GM19438 (cell line): ENCODE measurements around the gene ST8SIA4.
A peak's percentile ranks its signal among the peaks of the same experiment; 100 is the strongest.

Experiments used
- ATAC-seq: cut with Tn5 transposase; IDR thresholded peaks from one replicate; pipeline ENCODE4 v1.9.1; 2021; ENCODE audit warnings: low read depth; ENCODE audit not compliant: unreplicated experiment

The ST8SIA4 gene, protein sequence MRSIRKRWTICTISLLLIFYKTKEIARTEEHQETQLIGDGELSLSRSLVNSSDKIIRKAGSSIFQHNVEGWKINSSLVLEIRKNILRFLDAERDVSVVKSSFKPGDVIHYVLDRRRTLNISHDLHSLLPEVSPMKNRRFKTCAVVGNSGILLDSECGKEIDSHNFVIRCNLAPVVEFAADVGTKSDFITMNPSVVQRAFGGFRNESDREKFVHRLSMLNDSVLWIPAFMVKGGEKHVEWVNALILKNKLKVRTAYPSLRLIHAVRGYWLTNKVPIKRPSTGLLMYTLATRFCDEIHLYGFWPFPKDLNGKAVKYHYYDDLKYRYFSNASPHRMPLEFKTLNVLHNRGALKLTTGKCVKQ

DNA sequence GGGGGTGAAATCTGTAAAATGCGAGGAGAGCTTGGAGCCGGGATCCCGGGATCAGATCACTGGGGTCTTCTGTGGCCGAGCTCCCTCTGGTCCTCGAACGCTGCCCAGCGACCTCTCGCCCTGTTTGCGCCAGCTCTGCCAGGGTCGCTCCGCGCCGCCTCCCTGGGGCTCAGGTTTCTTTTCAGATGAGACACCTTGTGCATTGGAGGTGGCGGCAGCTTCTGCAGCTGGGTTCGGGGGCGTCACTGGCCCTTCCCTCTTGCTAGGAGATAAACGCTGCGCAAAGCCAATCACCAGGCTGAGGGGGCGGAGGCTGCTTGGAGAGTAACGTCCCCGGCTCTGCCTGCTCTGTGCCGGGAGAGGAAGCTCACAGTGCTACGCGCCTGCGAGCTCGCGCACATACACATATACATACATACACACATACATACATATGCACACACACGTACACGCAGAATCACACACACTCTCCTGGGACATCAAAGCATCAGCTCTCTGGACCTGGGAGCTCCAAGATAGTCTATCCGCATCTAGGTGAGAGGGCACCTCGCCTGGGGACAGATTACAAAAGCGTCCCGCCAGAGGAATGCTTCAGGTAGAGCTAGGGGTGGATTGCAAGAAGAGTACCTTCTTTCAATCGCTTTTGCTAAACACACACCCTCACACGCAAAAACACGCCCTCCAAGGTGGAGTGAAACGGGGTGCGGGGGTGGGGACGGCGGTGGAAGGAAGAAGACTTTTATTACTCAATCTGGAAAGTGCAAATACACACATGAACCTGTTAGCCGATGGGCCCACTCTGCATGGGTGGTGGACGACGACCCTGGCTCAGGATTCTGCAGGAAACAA lies at the start of gene ST8SIA4:
Gene ST8SIA4, minus strand, starts transcription at position 244 of the 849 bp plus-strand sequence. CDS start 327 bp downstream, outside the sequence.
- peak; percentile 61 for ATAC-seq

DNA sequence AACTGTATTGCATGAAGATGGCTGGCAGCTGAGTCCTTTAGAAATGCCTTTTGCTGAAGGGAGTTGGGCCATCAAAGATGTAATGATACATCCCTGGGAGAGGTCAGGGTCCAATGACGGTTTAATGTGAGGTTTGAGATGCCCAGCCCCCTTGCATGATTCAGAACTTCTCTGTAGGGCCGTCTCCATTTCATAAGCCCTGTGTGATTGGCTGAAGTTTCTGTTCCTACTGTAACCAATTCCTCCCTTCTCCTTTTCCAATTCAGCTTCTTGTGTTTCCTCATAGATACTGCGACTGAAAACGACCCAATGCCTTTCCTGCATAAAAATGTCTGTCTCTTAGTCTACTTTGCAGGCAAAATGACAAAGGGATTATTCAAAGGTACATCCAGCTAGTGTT lies 47.9 kb upstream of the ST8SIA4 start:
- ATAC-seq: no peak

DNA sequence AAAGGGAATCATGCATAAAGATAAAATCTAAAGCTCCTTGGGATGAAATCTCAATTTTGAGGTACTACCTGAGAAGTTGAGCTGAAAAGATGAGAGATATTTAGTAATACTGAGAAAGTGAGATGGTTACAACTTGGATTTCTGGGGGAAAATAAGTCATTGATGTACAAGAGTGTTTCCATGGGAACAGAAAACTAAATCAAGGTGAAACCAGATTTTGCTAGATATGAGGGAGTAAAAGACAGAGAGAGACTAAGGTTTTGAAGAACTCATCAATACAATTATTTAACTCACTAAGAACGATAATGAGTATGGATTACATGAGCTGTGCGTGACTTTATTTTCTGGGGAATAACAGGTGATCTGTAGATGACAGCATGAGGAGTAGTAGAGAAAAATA lies 10.2 kb upstream of the ST8SIA4 start:
- ATAC-seq: no peak

DNA sequence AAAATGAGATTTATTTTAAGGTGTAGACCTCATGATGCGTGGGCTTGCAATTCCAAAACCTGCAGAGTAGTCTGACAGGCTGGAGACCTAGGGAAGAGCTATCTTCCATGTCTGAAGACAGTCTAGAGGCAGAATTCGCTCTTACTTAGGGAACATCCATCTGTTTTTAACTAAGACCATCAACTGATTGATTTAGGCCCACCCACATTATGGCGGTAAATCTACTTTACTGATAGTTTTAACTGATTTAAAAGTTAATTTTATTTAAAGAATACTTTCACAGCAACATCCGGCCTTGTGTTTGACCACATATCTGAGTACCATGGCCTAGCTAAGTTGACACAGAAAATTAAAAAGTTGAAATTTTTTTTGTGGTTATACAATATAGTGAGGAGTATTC lies 6.0 kb upstream of the ST8SIA4 start:
- ATAC-seq: no peak

DNA sequence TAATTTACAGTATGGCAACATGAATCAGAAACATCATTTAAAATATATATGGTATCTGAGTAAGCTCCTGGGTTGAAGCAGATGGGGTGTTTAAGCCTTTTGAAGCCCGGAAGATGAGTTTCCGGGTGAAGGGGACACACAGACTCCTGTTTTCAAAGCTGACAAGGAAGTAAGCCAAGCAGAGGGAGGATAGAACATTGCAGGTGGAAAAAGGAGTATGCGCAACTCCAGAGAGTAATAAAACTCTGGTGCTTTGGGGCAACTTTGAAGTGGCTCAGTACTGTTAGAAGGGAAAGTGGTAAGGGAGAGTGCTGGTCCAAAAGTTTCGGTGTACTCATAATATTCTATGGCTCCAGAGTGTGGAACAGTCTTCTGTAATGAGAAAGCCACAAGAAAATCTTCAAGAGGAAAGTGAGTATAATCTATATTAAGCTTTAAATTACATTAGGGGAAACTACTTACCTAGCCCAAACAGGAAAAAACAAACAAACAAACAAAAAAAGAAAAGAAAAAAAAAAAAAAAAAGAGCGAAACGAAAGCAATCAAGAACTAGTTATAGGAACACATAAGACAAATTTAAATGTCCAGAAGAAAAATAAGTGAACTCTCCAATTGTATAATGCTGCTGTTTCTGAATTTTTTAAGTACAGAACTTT lies 2.3 kb upstream of the ST8SIA4 start:
- no peak for ATAC-seq

DNA sequence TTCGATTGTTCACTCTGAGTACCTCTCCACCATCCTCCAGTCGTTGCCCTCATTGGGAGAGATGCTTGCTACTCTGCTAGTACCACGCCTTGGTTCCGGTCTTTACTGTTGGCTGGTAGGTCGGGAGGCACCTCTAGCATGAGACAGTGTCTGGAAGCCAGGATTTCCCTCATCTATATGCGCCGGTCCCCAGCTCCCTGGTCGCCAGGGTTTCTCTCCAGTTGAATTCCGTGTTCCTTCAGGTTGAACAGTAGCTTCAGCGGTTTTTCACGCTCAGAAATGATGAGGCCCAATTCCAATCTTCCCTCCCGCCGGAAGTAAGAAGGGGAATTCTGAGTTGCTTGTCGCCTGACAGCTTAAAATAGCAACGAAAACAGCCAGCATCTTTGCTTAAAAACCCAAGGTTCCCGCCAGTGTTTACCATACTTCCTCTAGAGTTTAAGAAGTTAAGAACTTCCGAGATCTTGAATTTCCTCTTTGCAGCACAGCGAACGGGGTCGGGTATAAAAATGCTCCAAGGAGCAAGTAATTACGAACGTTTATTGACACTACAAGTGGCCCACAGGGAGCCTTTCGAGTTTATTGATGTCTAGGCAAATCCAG lies 1.3 kb upstream of the ST8SIA4 start:
- ATAC-seq: no peak

DNA sequence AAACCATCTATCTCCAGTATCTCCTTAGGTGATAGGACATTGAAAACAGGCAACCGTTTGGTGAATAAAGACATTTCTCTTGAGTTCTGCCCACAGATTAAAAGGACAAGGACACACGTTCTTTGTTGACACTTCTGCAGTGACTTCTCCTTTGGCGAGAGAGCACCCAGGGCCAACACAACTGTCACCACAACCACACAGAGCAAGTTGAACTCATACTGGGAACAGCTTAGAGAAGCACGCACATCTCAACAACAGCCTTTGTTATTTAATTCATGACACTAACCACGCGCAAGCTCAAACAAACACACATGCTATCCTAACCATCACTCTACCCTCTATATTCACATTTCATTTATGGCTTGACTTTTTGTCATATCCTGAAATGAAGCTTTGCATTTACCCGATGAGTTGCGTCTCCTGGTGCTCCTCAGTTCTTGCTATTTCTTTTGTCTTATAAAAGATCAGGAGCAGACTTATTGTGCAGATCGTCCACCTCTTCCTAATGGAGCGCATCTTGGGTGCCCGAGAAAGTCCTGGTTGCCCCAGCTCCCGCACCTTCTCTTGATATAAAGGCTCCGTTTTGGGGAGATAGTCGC lies 543 bp downstream of the ST8SIA4 start:
- no peak for ATAC-seq

DNA sequence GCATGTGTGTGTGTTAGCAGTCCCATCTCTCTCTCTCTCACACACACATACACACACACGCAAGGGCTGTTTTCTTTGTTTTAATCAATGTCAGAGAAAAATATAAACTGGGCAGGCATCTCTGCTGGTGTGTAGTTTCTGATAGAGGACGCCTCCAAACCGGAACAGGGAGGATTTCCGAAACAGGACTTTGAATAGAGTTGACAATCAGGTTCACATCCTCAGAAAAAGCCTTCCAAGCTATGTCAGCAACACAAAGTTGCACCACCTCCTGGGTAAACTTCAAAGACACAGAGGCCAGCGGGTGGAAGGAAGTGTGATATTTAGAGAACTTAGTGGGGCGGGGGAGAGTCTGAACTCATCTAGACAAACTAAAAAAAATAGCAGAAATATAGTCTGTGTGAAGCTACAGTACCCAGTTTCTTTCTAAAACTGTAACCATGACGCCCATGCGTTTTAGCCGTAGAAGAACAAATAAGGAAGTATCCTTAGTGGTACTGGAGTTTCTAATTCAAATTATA lies 1.2 kb downstream of the ST8SIA4 start:
- ATAC-seq: no peak

DNA sequence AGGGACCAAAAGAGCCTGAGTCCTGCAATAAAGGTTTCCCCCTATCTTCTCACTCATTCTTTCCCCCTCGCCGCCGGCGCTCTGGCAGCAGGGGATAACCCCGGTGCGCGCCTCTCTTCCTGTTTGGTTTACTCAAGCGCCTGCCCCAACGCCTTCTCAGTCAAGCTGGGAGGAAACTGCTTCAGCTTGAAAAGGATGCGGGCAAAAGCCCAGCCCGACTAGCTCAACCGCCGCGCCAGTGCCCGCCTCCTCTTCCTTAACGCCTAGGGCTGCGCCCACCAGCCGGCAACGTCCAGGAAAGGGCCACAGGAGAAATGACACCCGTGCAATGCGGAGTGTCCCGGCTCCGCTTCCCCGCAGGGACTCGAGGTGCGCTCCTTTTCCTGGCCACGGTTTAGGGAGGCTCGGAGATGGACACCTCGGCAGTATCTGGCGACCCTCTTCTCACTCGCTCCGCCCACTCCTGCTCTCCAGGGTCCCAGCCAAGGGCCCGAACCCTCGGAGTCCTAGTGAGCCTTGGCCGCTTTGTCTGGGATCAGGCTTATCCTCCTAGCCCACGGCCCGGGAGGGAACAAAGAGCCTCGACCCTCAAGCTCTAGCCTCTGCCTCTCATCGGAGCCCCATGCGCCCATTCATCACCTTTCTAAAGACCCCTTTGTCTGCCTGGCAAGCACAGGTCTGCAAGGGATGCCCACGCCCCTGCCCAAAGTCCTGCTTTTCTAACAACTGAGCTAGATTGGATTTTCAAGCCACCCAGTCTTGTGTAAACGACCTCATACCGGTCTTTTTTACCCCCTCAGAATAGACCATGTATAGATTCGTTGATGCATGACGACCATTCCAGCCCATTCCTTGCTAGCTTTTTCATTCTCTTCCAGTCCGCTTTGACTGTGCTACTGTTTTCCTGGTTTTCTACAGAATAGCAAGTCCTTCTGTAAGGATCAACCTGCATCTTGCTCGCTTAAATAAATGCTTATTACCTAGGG lies 2.0 kb downstream of the ST8SIA4 start:
- ATAC-seq: peak; percentile 30

DNA sequence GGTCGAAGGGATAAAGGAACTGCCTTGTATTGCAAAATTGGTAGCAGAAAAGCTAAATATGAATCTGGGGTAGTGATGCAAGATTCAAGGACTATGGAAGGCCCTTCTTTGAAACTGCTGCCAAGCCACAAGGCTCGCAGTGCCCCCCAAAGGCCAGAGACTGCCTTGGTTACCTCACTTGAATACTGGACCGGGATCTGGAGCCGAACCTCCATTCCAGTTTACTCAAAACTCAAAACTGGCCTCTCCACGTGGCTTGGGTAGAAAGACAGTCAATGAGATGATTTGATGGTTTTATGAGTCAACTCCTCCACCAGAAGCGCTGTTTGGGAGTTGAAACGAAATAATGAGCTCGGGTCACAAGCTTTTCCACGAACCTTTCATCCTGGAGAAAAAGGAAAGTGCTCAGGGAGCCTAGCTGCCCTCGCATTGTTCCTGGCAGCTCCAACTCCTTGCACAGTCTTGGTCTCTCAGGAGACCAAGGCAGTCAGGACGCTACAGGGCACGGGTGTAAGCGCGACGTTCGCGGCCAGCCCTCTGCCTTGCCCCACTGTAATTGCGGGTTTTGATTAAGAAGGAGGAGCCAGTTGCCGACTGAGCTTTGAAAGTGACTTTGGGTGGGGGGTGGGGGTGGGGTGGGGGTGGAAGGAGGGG lies 2.8 kb downstream of the ST8SIA4 start:
- peak; percentile 5 for ATAC-seq

DNA sequence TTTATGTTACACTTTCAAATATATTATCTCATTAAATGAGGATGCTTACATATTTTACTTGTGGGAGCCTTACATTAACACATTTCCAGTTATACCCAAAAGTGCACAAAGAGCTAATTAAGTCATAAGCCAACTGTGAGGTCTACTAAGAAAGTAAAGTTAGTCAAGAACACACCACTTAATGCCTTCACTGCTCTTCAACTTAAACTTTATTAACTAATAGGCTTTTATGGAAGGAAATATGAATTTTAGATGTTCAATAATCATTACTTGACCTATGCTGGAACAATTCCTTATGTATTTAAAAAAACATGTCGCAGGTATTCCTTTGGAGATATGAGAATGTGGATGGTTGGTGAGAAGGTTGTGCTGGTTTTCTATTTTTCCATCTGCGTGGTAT lies 3.4 kb downstream of the ST8SIA4 start:
- no peak for ATAC-seq

DNA sequence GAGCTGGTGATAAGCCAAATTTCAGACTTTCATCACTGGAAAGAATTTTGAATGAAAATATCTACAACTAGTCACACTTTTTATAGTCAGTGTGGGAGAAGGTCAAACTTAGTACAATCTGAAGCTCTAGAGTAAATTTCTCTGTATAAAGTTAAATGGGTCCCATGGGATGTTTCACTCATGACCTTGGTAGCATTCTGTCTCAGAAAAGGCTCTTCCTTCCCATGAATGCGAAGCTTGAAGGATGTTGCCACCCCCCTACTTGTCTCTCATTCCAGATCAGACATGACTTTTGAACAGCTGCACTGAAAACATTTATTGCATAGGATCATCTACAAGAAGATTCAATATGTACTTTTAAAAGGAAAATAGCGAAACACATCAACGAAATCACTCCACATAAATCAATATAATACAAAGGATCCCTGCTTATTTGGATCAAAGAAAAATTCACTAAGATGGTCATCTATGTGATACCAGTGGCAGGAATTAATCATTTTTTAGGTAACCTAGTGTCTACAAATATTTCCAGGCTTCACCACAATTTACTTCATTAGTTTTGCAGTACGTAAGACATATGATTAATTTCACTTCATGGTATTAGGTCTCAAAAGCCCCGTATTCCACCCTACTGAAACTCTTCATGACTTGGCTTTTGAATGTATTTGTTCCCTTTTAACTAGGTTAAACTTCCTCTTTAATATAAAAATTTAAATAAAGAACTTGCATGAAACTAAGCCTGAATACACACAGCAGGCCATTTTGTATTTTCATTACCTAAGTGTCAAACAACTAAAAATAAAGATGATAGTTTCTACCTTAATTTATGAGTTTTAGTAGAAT lies 4.4 kb downstream of the ST8SIA4 start:
- no peak for ATAC-seq

DNA sequence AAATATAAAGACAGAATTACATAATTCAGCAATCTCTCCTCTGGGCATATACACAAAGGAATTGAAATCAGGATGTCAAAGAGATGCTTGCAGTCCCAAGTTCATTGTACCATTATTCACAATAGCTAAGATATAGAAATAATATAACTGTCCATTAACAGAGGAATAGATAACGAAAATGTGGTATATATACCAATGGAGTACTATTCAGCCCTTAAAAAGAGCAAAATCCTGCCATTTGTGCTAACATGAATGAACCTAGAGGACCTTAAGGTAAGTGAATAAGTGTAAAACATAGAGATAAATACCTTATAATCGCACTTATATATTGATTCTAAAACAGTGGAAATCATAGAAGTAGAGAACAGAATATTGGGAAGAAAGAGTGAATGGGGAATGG lies 7.0 kb downstream of the ST8SIA4 start:
- no peak for ATAC-seq

DNA sequence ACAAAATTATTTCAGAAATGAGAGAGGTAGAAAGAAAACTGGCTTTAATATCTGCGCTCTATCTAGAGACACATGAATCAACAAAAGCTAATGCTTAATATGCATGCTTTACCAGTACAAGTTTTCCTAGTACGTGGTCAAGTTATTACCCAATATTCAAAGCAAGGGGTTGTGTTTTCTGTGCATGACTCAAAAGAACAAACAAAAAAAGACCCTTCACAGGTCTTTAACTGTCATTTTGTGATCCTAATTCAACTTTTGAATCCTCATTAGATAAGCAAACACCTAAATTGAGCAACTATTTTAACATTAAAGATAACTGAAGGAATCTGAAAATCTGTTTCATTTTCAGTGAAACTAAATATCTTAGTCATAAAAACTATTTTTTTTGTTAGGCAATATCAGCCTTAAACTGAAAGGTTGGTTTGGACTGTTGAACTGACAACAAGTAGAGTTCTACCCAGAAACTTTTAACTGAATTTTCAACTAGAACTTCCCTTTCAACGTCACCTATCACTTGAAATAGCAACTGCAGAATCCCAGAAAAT lies 12.5 kb downstream of the ST8SIA4 start:
- peak; percentile 57 for ATAC-seq

DNA sequence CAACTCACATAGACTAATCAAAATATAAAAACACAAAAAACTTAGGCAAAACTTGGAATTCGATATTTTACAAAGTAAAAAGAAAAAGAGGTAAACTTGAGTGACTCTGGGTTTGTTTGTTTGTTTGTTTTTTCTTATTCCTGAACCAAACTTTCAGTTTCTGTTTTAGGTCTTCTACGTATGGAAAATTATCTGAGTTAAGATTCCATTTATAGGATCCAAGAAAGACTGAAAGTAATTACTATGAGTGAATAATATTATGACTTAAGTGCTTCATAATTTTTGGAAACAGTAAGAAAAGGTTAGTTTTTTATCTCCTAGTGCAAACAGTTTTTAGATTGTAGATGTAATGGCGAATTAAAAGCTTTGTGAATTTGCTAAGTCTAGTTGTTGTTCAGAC lies 13.2 kb downstream of the ST8SIA4 start:
- ATAC-seq: no peak

DNA sequence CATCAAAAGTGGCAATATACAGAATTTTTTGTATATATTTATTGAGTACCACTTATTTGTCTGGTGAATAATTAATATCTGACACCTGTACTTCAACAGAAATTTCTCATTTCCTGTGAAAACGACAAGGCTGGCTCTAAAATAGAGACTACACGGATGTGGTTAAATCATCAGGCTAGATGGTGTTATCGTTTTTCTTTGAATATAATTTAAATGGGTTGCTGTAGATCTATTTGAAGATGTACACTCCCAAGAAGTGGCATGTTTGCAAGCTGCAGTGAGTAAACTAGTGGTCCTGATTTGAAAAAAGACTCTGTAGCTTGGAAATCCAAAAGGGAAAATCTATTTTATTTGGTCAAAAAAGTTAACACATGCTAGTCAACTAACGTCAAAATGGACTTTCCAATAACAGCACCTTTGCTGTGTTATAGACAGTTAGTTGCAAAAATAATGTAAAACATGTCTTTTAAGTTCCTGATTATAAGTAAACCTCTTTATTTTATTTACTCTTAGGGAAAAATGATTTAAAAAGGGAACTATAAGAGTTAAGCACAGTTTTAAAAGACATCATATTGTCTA lies 13.8 kb downstream of the ST8SIA4 start:
- ATAC-seq: peak; percentile 68

DNA sequence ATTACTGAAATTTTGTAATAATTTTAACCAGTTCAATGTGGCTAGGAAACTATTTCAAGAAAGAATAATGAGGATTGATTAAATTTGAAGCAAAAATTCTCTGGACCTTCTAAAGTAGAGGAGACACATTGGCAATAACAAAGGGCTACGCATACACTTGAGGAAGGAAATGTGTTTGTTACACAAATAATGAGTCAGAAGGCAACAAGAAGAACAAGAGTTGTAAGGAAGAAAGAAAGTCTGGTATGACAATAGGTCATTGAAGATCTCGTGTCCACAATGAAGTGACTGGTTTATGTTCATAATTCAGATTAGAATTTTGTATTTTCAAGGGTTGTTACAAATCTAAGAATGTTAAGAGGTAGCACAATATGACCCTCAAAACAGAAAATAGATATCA lies 25.8 kb downstream of the ST8SIA4 start:
- no peak for ATAC-seq
